DOHH2 (cell line): ENCODE data around the gene APMAP.

Experiments used
- CTCF ChIP-seq: fragments of 200-600 bp; sonication (generic); IDR thresholded peaks from one replicate; pipeline ENCODE4 v1.5.1; 2014; ENCODE audit warnings: antibody characterized with exemption, mild to moderate bottlenecking, low read depth, low read length; ENCODE audit not compliant: poor library complexity, severe bottlenecking
- EZH2phosphoT487 ChIP-seq: fragments of 200-600 bp; sonication (generic); IDR thresholded peaks from 2 replicates; pipeline ENCODE4 v1.6.1; 2017; ENCODE audit warnings: borderline replicate concordance, mild to moderate bottlenecking, antibody characterized with exemption, low read length, moderate library complexity, mixed read lengths

- TF ChIP-seq CTCF, result peak; percentile 92
- no peak for TF ChIP-seq EZH2phosphoT487
These were observed 74.6 kb downstream of the APMAP start for GRCh38 chr20:24917797-24918578.
